Neural crest cell (in vitro differentiated cells): ENCODE measurements around the gene RCN2. TPM values are rescaled to one million over a fixed set of nuclear protein-coding genes. Genes with fewer than 3 reads are reported as not detected.

Source experiments
- DNase-seq: peaks from one replicate; pipeline ENCODE4 v3.0.0; 2021; ENCODE audit warnings: low read depth, mixed read lengths, low spot score
- H3K27ac Mint-ChIP-seq: one replicate; pipeline ENCODE4 v1.8.0; 2021; ENCODE audit warnings: mild to moderate bottlenecking, mixed read lengths; ENCODE audit not compliant: unreplicated experiment
- H3K27me3 Mint-ChIP-seq: 2 replicates; pipeline ENCODE4 v1.8.0; 2021; ENCODE audit warnings: low read depth, mild to moderate bottlenecking, mixed read lengths
- H3K36me3 Mint-ChIP-seq: 2 replicates; pipeline ENCODE4 v1.8.0; 2021; ENCODE audit warnings: low read depth, mild to moderate bottlenecking, mixed read lengths
- H3K4me1 Mint-ChIP-seq: 2 replicates; pipeline ENCODE4 v1.8.0; 2021; ENCODE audit warnings: mixed read lengths
- H3K4me3 Mint-ChIP-seq: one replicate; pipeline ENCODE4 v1.8.0; 2021; ENCODE audit warnings: mild to moderate bottlenecking, mixed read lengths
- H3K9me3 Mint-ChIP-seq: 2 replicates; pipeline ENCODE4 v1.8.0; 2021; ENCODE audit warnings: mixed read lengths
- total RNA-seq: library from RNA; stranded (reverse); gene quantifications from 2 replicates; pipeline ENCODE4 v1.2.1, GENCODE V29; 2021
- TF ChIP-seq, protein P1 (sequence below): fragments of 200-600 bp; sonication (generic); conservative IDR thresholded peaks from 2 replicates; pipeline ENCODE4 v1.5.0; 2021; ENCODE audit warnings: antibody characterized with exemption, mild to moderate bottlenecking

The RCN2 gene
- total RNA-seq, 1 donor from 2014 or later: 159 TPM

DNA sequence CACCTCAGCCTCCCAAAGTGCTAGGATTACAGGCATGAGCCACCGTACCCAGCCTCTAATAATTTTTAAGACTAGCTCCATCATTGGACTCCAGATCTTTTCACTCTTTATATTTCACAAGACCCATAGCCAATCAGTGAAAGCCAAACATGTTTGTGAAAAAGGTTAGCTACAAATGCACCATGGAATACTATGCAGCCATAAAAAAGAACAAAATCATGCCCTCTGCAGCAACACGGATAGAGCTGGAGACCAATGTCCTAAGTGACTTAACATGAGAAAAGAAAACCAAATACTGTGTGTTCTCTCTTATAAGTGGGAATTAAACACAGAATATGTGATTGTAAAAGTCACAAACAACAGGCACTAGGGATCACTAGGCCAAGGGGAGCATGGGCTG is 29.6 kb upstream of the RCN2 start:
- H3K4me3 Mint-ChIP-seq: peak overlapping the region; percentile 57
- peaks cover 8% of the 10 kb centered on the region for H3K9me3 Mint-ChIP-seq
- H3K27me3 Mint-ChIP-seq: no peaks in the 10 kb centered on the region
- peaks cover 28% of the 10 kb centered on the region for H3K4me1 Mint-ChIP-seq
- H3K36me3 Mint-ChIP-seq: peaks cover 18% of the 10 kb centered on the region
- TF ChIP-seq, protein P1, sequence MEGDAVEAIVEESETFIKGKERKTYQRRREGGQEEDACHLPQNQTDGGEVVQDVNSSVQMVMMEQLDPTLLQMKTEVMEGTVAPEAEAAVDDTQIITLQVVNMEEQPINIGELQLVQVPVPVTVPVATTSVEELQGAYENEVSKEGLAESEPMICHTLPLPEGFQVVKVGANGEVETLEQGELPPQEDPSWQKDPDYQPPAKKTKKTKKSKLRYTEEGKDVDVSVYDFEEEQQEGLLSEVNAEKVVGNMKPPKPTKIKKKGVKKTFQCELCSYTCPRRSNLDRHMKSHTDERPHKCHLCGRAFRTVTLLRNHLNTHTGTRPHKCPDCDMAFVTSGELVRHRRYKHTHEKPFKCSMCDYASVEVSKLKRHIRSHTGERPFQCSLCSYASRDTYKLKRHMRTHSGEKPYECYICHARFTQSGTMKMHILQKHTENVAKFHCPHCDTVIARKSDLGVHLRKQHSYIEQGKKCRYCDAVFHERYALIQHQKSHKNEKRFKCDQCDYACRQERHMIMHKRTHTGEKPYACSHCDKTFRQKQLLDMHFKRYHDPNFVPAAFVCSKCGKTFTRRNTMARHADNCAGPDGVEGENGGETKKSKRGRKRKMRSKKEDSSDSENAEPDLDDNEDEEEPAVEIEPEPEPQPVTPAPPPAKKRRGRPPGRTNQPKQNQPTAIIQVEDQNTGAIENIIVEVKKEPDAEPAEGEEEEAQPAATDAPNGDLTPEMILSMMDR: no peak
- DNase-seq: no peak
- H3K27ac Mint-ChIP-seq: no peak overlapping the region

DNA sequence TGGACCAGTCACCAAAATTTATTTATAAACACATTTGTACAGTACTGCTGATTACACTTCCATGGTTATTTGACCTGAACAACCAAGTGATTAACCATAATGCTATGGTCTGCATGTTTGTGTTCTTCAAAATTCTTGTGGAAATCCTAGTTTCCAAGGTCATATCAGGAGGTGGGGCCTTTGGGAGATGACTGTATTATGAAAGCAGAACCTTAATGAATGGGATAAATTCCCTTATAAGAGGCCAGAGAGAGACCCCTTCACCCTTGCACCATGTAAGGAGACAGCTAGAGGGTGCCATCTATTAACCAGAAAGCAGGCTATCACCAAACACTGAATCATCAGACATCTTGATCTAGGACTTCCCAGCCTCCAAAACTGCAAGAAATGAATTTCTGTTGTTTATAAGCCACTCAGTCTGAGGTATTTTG is 28.3 kb upstream of the RCN2 start:
- H3K9me3 Mint-ChIP-seq: peaks cover 3% of the 10 kb centered on the region
- H3K4me1 Mint-ChIP-seq: peaks cover 28% of the 10 kb centered on the region
- peaks cover 3% of the 10 kb centered on the region for H3K27me3 Mint-ChIP-seq
- no peak overlapping the region for H3K27ac Mint-ChIP-seq
- no peak for DNase-seq
- TF ChIP-seq, protein P1: peak; percentile 37
- H3K36me3 Mint-ChIP-seq: peaks cover 11% of the 10 kb centered on the region
- peak overlapping the region; percentile 92 for H3K4me3 Mint-ChIP-seq

DNA sequence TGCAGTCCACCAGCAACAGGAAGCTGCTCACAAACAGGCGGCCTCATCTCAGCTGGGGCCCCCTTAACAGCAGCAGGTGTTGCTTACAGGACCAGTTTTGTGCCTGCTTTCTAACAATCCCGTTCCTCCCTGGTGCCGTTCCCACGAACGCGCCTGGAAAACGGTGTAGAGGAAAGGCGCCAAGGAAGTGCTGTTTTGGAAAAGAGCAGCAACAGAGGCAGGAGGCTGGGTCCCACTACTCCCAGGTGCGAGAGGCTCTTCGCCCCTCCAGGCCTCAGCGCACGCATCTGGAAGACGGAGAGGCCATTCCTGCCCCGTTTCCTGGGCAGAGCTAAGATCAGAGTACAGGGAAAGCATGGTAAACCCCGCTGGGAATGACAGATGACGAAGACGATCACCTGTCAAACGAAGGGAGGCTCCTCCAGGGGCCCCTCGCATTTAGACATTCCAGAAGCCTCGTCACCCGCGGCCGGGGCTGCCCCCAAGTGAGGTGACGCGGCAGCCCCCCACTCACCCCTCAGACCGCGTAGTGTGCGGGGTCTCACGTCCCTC is 27.0 kb upstream of the RCN2 start:
- H3K4me1 Mint-ChIP-seq: peaks cover 28% of the 10 kb centered on the region

GRCh38 chr15:76905013-76905839 is 26.3 kb upstream of the RCN2 start, which contains the start of gene SCAPER:
TSS of gene SCAPER (minus strand) at chr15:76905340. CDS start at chr15:76883817, 21,523 bp downstream.
- H3K4me3 Mint-ChIP-seq: peak within 1 kb of the TSS; percentile 92
- peak; percentile 84 for DNase-seq
- H3K9me3 Mint-ChIP-seq: no peaks in the 10 kb centered on the region
- TF ChIP-seq, protein P1: no peak
- H3K4me1 Mint-ChIP-seq: peaks cover 28% of the 10 kb centered on the region
- H3K27me3 Mint-ChIP-seq: peaks cover 3% of the 10 kb centered on the region
- H3K27ac Mint-ChIP-seq: peak within 1 kb of the TSS; percentile 92
- no peaks in the 10 kb centered on the region for H3K36me3 Mint-ChIP-seq

More for the DNA sequence above, 27.0 kb upstream of the RCN2 start:
- H3K4me3 Mint-ChIP-seq: peak overlapping the region; percentile 92
- H3K9me3 Mint-ChIP-seq: no peaks in the 10 kb centered on the region
- TF ChIP-seq, protein P1: no peak
- H3K36me3 Mint-ChIP-seq: peaks cover 2% of the 10 kb centered on the region
- H3K27ac Mint-ChIP-seq: peak overlapping the region; percentile 92
- H3K27me3 Mint-ChIP-seq: peaks cover 3% of the 10 kb centered on the region
- peak; percentile 22 for DNase-seq

- H3K27ac Mint-ChIP-seq: peak overlapping the region; percentile 52
- no peak for DNase-seq
- H3K4me3 Mint-ChIP-seq: peak overlapping the region; percentile 92
- H3K4me1 Mint-ChIP-seq: peaks cover 28% of the 10 kb centered on the region
- H3K27me3 Mint-ChIP-seq: peaks cover 3% of the 10 kb centered on the region
- no peaks in the 10 kb centered on the region for H3K9me3 Mint-ChIP-seq
- H3K36me3 Mint-ChIP-seq: no peaks in the 10 kb centered on the region
- TF ChIP-seq, protein P1: no peak
Measured at GRCh38 chr15:76905855-76906254, 25.7 kb upstream of the RCN2 start.
